K562 (cell line): ENCODE results near the gene CATSPER4. TPM values are rescaled to one million over a fixed set of nuclear protein-coding genes. Genes with fewer than 3 reads are reported as not detected.

Source experiments
- ATAC-seq: fragments of 200-7000 bp; cut with Tn5 transposase; 3 replicates; pipeline ENCODE4 v1.9.1; 2020; ENCODE audit warnings: moderate library complexity
- BruUV-seq: library from RNA; stranded (reverse); fragments of 400-500 nt; replicated peaks from 2 replicates; lab custom pipeline; 2021; lab: Mats Ljungman, UMichigan
- CTCF ChIA-PET: fragments of 300-600 bp; formaldehyde crosslinking; extraction: SDS; loops from one replicate; lab custom pipeline; 2021; ENCODE audit warnings: low intra/inter-chr PET ratio; lab: Yijun Ruan, JAX
- POLR2A ChIA-PET: fragments of 300-600, 350-650 bp; sonication (Branson Sonifier 250); formaldehyde crosslinking; extraction: SDS; loops from one replicate; lab custom pipeline; 2021; ENCODE audit warnings: antibody characterized with exemption, inconsistent platforms; lab: Yijun Ruan, JAX
- DNase-seq, 4 experiments: peaks; one replicate each; pipeline versions ENCODE4 v3.0.0 to v3.0.0-alpha.2; 2011 to 2018; ENCODE audit warnings: low spot score in 3 of 4, mixed read lengths in 3 of 4; ENCODE audit errors: extremely low read depth in 1 of 4
- FAIRE-seq: peaks from 2 replicates; lab custom pipeline; 2011; peaks lifted over from hg19 to GRCh38; lab: Jason Lieb, UNC
- H2AFZ ChIP-seq: 2 replicates; pipeline ENCODE4 v1.6.0; 2011; ENCODE audit warnings: low read depth, low read length, control low read depth, inconsistent platforms
- H3K27ac ChIP-seq: fragments of 200-600 bp; 3 replicates; pipeline ENCODE4 v1.8.0; 2011; ENCODE audit warnings: low read depth, mild to moderate bottlenecking, control low read depth, inconsistent platforms, low read length, moderate library complexity, mixed read lengths; ENCODE audit errors: extremely low read depth
- H3K27me3 ChIP-seq, 2 experiments: fragments of 300-600 bp in 1 of 2; 2 replicates in 1 of 2; 3 replicates in 1 of 2; pipeline versions ENCODE4 v1.6.0 to v1.8.0; 2011; ENCODE audit warnings: inconsistent platforms in 2 of 2, low read length in 2 of 2, mild to moderate bottlenecking in 1 of 2, mixed read lengths in 1 of 2, moderate library complexity in 1 of 2; ENCODE audit not compliant: control insufficient read depth in 2 of 2, insufficient read depth in 2 of 2
- H3K36me3 ChIP-seq: fragments of 300-600 bp; 3 replicates; pipeline ENCODE4 v1.8.0; 2011; ENCODE audit warnings: mild to moderate bottlenecking, low read length, inconsistent platforms; ENCODE audit not compliant: control insufficient read depth, insufficient read depth
- H3K4me1 ChIP-seq, 2 experiments: fragments of 200-600 bp in 1 of 2; replicated peaks in 1 of 2; 2 replicates in 1 of 2; 3 replicates in 1 of 2; pipeline versions ENCODE4 v1.5.1 to v1.8.0; 2011; ENCODE audit warnings: inconsistent platforms in 2 of 2, low read length in 2 of 2, mild to moderate bottlenecking in 1 of 2, mixed read lengths in 1 of 2, moderate library complexity in 1 of 2; ENCODE audit not compliant: control insufficient read depth in 2 of 2, insufficient read depth in 2 of 2
- H3K4me2 ChIP-seq: 2 replicates; pipeline ENCODE4 v1.6.1; 2011; ENCODE audit warnings: low read length, control low read depth, inconsistent platforms, mixed read lengths; ENCODE audit not compliant: insufficient read depth
- H3K4me3 ChIP-seq: fragments of 200-600 bp; sonication (generic), shearing (Covaris generic); 2 replicates; pipeline ENCODE4 v1.5.1; 2016; ENCODE audit warnings: control low read depth, inconsistent platforms
- H3K79me2 ChIP-seq: fragments of 200-600 bp; 3 replicates; pipeline ENCODE4 v1.8.0; 2011; ENCODE audit warnings: low read length, inconsistent platforms; ENCODE audit not compliant: control insufficient read depth, insufficient read depth
- H3K9ac ChIP-seq, 2 experiments: 2 replicates each; pipeline versions ENCODE4 v1.6.0 to v1.6.1; 2011; ENCODE audit warnings: low read depth in 2 of 2, low read length in 2 of 2, control low read depth in 1 of 2, inconsistent platforms in 1 of 2, mild to moderate bottlenecking in 1 of 2, mixed read lengths in 1 of 2; ENCODE audit not compliant: insufficient read depth in 1 of 2
- H3K9me1 ChIP-seq: one replicate; pipeline ENCODE4 v1.6.0; 2011; ENCODE audit warnings: inconsistent platforms, mild to moderate bottlenecking, low read length, moderate library complexity; ENCODE audit not compliant: control insufficient read depth, insufficient read depth
- H3K9me3 ChIP-seq: replicated peaks from 2 replicates; pipeline ENCODE4 v1.5.1; 2011; ENCODE audit warnings: low read depth, low read length, inconsistent platforms; ENCODE audit not compliant: control insufficient read depth, insufficient read depth
- H4K20me1 ChIP-seq: replicated peaks from 2 replicates; pipeline ENCODE4 v1.6.1; 2011; ENCODE audit warnings: low read length, inconsistent platforms, mixed read lengths; ENCODE audit not compliant: control insufficient read depth, insufficient read depth
- FOXA3 ChIP-seq, 2 experiments: fragments of 450-650 bp in 1 of 2; sonication (generic) in 1 of 2; formaldehyde crosslinking; IDR thresholded peaks in 1 of 2; conservative IDR thresholded peaks in 1 of 2; 2 replicates each; pipeline versions ENCODE4 v1.4.0 to v1.8.0; 2020 to 2022; ENCODE audit warnings: mild to moderate bottlenecking in 2 of 2, missing genetic modification reagents in 1 of 2
- GTF2E2 ChIP-seq: fragments of 200-800 bp; sonication (Bioruptor generic); IDR thresholded peaks from 2 replicates; pipeline ENCODE4 v1.6.1; 2016; ENCODE audit warnings: missing genetic modification characterization, missing compliant biosample characterization
- GTF2F1 ChIP-seq: IDR thresholded peaks from 2 replicates; pipeline ENCODE4 v1.6.1; 2011; ENCODE audit warnings: low read depth, low read length, improper control_type of control experiment
- KLF13 ChIP-seq: fragments of 450-650 bp; IDR thresholded peaks from 2 replicates; pipeline ENCODE4 v1.6.1; 2016; ENCODE audit warnings: missing genetic modification characterization, low read depth, mild to moderate bottlenecking, missing compliant biosample characterization, moderate library complexity, borderline replicate concordance
- NR2F6 ChIP-seq: fragments of 450-650 bp; formaldehyde crosslinking; IDR thresholded peaks from 2 replicates; pipeline ENCODE4 v1.4.0; 2020; ENCODE audit warnings: mild to moderate bottlenecking
- TBP ChIP-seq: optimal IDR thresholded peaks from 2 replicates; pipeline ENCODE3; 2011; ENCODE audit warnings: low read depth, low read length, improper control_type of control experiment
- ZNF12 ChIP-seq: sonication (generic); formaldehyde crosslinking; IDR thresholded peaks from 2 replicates; pipeline ENCODE4 v1.4.0; 2020; ENCODE audit warnings: mild to moderate bottlenecking, missing genetic modification reagents
- WGBS: fragments of 100-300 bp; shearing (Covaris generic); methylation state at CpG from one replicate; pipeline ENCODE4 v1.1.6; 2016; ENCODE audit warnings: low coverage, mixed read lengths; ENCODE audit not compliant: insufficient coverage; ENCODE audit errors: missing lambda C conversion rate; 5-methylcytosine and 5-hydroxymethylcytosine counted together
- in situ Hi-C: fragments of 300-500 bp; cut with MboI; formaldehyde crosslinking; loops from 4 replicates; pipeline ENCODE4 v1.15.0; 2018; ENCODE audit warnings: inconsistent platforms, mixed read lengths
- intact Hi-C: fragments of 100-400 bp; cut with micrococcal nuclease; formaldehyde crosslinking; loops from 2 replicates; pipeline ENCODE4 v1.14.2; 2022
- polyA plus RNA-seq, 8 experiments: library from polyadenylated mRNA; depleted of rRNA in 4 of 8; stranded (reverse) in 5 of 8; unstranded in 3 of 8; fragments of >200 nt; fragmentation: Nextera tagmentation in 2 of 8; fragmentation: Illumina TruSeq in 1 of 8; extraction: Ambion mirVana in 2 of 8; extraction: Trizol in 1 of 8; gene quantifications; 2 replicates each; pipeline versions ENCODE4 v1.2.1 to v1.2.3, GENCODE V29; 2011 to 2014; ENCODE audit warnings: inconsistent platforms in 1 of 8, missing spikeins in 1 of 8
- total RNA-seq, 7 experiments: library from RNA; depleted of rRNA in 6 of 7; stranded (reverse); fragments of >200 nt in 6 of 7; fragmentation: Illumina TruSeq in 2 of 7; extraction: Trizol in 2 of 7; gene quantifications; 2 replicates each; pipeline versions ENCODE4 v1.2.1 to v1.2.3, GENCODE V29; 2011 to 2021; ENCODE audit warnings: low replicate concordance in 1 of 7
- TF ChIP-seq, protein P1 (sequence below): sonication (generic); formaldehyde crosslinking; IDR thresholded peaks from 2 replicates; pipeline ENCODE4 v1.4.0; 2020; ENCODE audit warnings: mild to moderate bottlenecking, missing genetic modification reagents
- TF ChIP-seq, protein P2 (sequence below): sonication (generic); formaldehyde crosslinking; IDR thresholded peaks from 2 replicates; pipeline ENCODE4 v1.8.0; 2022; ENCODE audit warnings: mild to moderate bottlenecking, missing genetic modification reagents
- TF ChIP-seq, protein P3 (sequence below): fragments of 250-450 bp; sonication (Bioruptor Pico); IDR thresholded peaks from 2 replicates; pipeline ENCODE4 v1.8.0; 2021; ENCODE audit warnings: borderline replicate concordance, mild to moderate bottlenecking, moderate library complexity; ENCODE audit not compliant: poor library complexity, severe bottlenecking

The CATSPER4 gene
- total and polyA plus RNA-seq, 9 of the 15 experiments (the other 6 are each of a cell fraction or from before 2014, with no cell fraction given), result 0.04 to 0.13 TPM; not detected in 7

DNA sequence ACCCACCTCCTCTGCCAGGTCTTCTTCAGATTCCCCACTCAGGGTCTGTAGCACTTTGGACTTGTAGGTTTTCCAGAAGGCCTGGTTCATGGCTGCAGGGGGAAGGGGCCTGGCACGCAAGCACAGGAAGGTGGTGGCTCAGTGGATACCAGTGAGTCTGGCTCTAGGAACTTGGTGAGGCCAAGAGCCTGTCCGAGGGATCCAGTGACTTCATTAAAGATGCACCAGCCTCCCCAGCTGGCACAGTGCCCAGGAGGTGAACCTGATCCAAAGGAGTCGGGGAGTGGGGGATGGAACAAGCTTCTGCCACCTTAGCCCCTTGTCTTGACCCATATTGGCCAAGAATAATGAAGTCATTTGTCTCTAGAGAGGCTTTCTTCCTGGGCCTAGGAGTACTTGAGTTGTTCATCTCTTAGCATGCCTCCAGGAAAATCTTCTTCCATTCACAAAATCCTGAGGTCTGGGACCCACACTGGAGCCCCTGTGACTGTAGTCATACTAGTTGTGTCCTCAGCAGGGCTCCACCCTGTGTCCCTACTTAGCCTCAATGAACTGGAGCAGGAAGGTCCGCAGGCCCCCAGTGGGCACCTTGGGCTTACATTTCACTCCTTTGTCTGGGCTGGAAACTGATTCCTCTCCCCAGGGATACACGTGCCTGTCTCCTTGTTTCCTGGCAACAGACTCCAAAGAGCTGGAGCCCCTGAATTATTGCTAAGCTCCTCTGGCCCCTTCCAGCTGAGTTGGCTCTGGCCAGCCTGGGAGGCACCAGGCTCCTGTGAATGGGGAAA, 21.8 kb upstream of the CATSPER4 start, which contains the start of gene C1orf232 (continued):
- TF ChIP-seq NR2F6 (CRISPR knock-in tag), result 0 out of 2 replicates have a peak, but pooled peaks have one; percentile 31

DNA sequence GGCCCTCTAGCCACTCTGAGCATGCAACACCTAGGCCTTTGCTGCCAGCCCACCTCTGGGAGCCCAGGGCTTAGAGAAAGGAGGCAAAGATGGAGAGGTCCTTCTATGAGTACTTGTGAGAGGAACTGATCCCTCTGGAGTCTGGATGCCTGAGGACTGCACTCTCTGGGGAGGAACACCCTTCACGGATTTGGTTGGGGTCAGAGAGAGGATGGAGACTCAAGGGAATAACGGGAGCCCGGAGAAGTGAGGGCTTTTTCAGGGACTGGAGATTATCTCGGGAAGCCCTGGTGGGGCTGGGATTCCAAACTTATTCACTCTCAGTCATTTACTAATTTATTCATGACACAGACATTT, 21.2 kb upstream of the CATSPER4 start:
- H2AFZ ChIP-seq, result peak overlapping the region; percentile 90
- intact Hi-C loops, result loop anchor here (2.0 kb wide), 2 partner anchors 32 to 66 kb away; partner anchors contain the start of gene CEP85
- TF ChIP-seq ZNF12 (CRISPR knock-in tag), result 0 out of 2 replicates have a peak, but pooled peaks have one; percentile 63
- TF ChIP-seq TBP, result peak; percentile 26
- TF ChIP-seq GTF2E2 (tag), result peak; percentile 64; the same call in 1 of the 2 replicates
- TF ChIP-seq, protein P1, sequence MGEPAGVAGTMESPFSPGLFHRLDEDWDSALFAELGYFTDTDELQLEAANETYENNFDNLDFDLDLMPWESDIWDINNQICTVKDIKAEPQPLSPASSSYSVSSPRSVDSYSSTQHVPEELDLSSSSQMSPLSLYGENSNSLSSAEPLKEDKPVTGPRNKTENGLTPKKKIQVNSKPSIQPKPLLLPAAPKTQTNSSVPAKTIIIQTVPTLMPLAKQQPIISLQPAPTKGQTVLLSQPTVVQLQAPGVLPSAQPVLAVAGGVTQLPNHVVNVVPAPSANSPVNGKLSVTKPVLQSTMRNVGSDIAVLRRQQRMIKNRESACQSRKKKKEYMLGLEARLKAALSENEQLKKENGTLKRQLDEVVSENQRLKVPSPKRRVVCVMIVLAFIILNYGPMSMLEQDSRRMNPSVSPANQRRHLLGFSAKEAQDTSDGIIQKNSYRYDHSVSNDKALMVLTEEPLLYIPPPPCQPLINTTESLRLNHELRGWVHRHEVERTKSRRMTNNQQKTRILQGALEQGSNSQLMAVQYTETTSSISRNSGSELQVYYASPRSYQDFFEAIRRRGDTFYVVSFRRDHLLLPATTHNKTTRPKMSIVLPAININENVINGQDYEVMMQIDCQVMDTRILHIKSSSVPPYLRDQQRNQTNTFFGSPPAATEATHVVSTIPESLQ (CRISPR knock-in tag), result 0 out of 2 replicates have a peak, but pooled peaks have one; percentile 48
- TF ChIP-seq FOXA3 (CRISPR knock-in tag; conservative IDR thresholded peaks at IDR 0.05 in 1 of 2, IDR thresholded peaks at IDR 0.05 in 1 of 2), result no peak
- TF ChIP-seq GTF2F1, result no peak
- no peak for TF ChIP-seq KLF13
- TF ChIP-seq, protein P2, sequence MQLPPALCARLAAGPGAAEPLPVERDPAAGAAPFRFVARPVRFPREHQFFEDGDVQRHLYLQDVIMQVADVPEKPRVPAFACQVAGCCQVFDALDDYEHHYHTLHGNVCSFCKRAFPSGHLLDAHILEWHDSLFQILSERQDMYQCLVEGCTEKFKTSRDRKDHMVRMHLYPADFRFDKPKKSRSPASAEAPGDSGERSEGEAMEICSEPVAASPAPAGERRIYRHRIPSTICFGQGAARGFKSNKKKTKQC (CRISPR knock-in tag), result peak; percentile 38; the same call in 1 of the 2 replicates
- TF ChIP-seq, protein P3, sequence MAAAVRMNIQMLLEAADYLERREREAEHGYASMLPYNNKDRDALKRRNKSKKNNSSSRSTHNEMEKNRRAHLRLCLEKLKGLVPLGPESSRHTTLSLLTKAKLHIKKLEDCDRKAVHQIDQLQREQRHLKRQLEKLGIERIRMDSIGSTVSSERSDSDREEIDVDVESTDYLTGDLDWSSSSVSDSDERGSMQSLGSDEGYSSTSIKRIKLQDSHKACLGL, result no peak
- TF ChIP-seq, all 486 proteins: peak for 5

More for the DNA sequence above, 21.2 kb upstream of the CATSPER4 start:
- WGBS, result 37% methylated on average over 4 of the region's 4 CpGs
- ChIA-PET CTCF (interaction anchor here (0.7 to 1.9 kb wide), 4 partner anchors 31 to 153 kb away, joined by 3 to 8 read pairs (median 3); no protein-coding TSS in a partner anchor), POLR2A (interaction anchor here (0.6 to 1.6 kb wide), 13 partner anchors 9 to 380 kb away, joined by 3 to 12 read pairs (median 3); partner anchors contain the start of genes CATSPER4, CEP85 and SH3BGRL3)
- DNase-seq (peak in 1 of 4 experiments; percentile 8), ATAC-seq (no peak), FAIRE-seq (no peak)
- peak overlapping the region; percentile 96 for H3K4me2 ChIP-seq
- H4K20me1 ChIP-seq, result no peaks in the 10 kb centered on the region
- peaks cover 4% of the 10 kb centered on the region for H3K9me1 ChIP-seq
- H3K4me3 ChIP-seq, result peak overlapping the region; percentile 89
- H3K9me3 ChIP-seq, result no peaks in the 10 kb centered on the region
- BruUV-seq, result no TSS peak
- peak overlapping the region; percentile 19; the same call in 1 of the 3 replicates for H3K27ac ChIP-seq
- peaks cover 17% of the 10 kb centered on the region; the same call in 1 of the 3 replicates for H3K36me3 ChIP-seq
- peak overlapping the region; percentile 88 to 98; a peak in 3 of 4 replicates for H3K9ac ChIP-seq
- H3K4me1 ChIP-seq, result peaks cover 22 to 43% of the 10 kb centered on the region in 2 experiments
- in situ Hi-C loops, result no loop called here
- H3K27me3 ChIP-seq, result no peaks in the 10 kb centered on the region
- peaks cover 21% of the 10 kb centered on the region for H3K79me2 ChIP-seq
